D721Med (cell line): ENCODE measurements around the gene CLEC4E.
A peak's percentile ranks its signal among the peaks of the same experiment; 100 is the strongest.

Experiments
- DNase-seq: peaks from one replicate; pipeline ENCODE4 v3.0.0; 2011; ENCODE audit warnings: low spot score; ENCODE audit not compliant: insufficient read length
- FAIRE-seq: peaks from 2 replicates; lab custom pipeline; 2011; peaks lifted over from hg19 to GRCh38; lab: Jason Lieb, UNC
- CTCF ChIP-seq: IDR thresholded peaks from 2 replicates; pipeline ENCODE4 v1.5.1; 2012; ENCODE audit warnings: mild to moderate bottlenecking, control low read depth; ENCODE audit not compliant: insufficient read depth; ENCODE audit errors: missing control alignments

CLEC4E gene

GRCh38 chr12:8553088-8553627, 12.5 kb upstream of the CLEC4E start:
- FAIRE-seq, result no peak
- no peak for DNase-seq
- TF ChIP-seq CTCF, result no peak

GRCh38 chr12:8549381-8549780, 8.7 kb upstream of the CLEC4E start:
- FAIRE-seq, result no peak
- DNase-seq, result no peak
- no peak for TF ChIP-seq CTCF

GRCh38 chr12:8548192-8548591, 7.5 kb upstream of the CLEC4E start:
- DNase-seq (no peak), FAIRE-seq (no peak)
- TF ChIP-seq CTCF, result no peak

- FAIRE-seq, result no peak
- TF ChIP-seq CTCF, result no peak
- no peak for DNase-seq
Measured at GRCh38 chr12:8547645-8548044, 6.9 kb upstream of the CLEC4E start.

GRCh38 chr12:8546591-8546990, 5.9 kb upstream of the CLEC4E start:
- FAIRE-seq (no peak), DNase-seq (no peak)
- no peak for TF ChIP-seq CTCF

- TF ChIP-seq CTCF, result peak; percentile 85
- FAIRE-seq (no peak), DNase-seq (peak; percentile 31)
Measured at GRCh38 chr12:8544295-8544694, 3.6 kb upstream of the CLEC4E start.

- no peak for FAIRE-seq
- no peak for TF ChIP-seq CTCF
- DNase-seq, result no peak
Measured at GRCh38 chr12:8541562-8541961, 857 bp upstream of the CLEC4E start.
